ENCODE data around the gene TPSAB1.

- TF ChIP-seq EP300 (IDR thresholded peaks at IDR 0.05), result no peak
- TF ChIP-seq, protein P1, sequence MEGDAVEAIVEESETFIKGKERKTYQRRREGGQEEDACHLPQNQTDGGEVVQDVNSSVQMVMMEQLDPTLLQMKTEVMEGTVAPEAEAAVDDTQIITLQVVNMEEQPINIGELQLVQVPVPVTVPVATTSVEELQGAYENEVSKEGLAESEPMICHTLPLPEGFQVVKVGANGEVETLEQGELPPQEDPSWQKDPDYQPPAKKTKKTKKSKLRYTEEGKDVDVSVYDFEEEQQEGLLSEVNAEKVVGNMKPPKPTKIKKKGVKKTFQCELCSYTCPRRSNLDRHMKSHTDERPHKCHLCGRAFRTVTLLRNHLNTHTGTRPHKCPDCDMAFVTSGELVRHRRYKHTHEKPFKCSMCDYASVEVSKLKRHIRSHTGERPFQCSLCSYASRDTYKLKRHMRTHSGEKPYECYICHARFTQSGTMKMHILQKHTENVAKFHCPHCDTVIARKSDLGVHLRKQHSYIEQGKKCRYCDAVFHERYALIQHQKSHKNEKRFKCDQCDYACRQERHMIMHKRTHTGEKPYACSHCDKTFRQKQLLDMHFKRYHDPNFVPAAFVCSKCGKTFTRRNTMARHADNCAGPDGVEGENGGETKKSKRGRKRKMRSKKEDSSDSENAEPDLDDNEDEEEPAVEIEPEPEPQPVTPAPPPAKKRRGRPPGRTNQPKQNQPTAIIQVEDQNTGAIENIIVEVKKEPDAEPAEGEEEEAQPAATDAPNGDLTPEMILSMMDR (IDR thresholded peaks at IDR 0.05), result no peak
Measured at GRCh38 chr16:1210461-1210860, 30.0 kb upstream of the TPSAB1 start.

All from ovary (tissue), 3 donors.